Breast epithelium (tissue), 3 donors: Measurements from ENCODE around the gene PDS5A.
"Not testable (repeated sequence)": the region's sequence is repeated elsewhere in the genome, so short reads cannot be mapped to it uniquely, and the experiment has no call there.

ENCODE experiments used
- POLR2AphosphoS5 ChIP-seq, 3 donors: sonication (generic); formaldehyde crosslinking; IDR thresholded peaks; one replicate each; pipeline ENCODE4 v1.6.1; 2017; ENCODE audit warnings: antibody characterized with exemption in 3 of 3
- TF ChIP-seq, protein P1 (sequence below), 3 donors: fragments of 450-650 bp; IDR thresholded peaks; one replicate each; pipeline ENCODE4 v1.5.1; 2016 to 2017; ENCODE audit warnings: antibody characterized with exemption in 3 of 3, mild to moderate bottlenecking in 3 of 3, moderate library complexity in 3 of 3

DNA sequence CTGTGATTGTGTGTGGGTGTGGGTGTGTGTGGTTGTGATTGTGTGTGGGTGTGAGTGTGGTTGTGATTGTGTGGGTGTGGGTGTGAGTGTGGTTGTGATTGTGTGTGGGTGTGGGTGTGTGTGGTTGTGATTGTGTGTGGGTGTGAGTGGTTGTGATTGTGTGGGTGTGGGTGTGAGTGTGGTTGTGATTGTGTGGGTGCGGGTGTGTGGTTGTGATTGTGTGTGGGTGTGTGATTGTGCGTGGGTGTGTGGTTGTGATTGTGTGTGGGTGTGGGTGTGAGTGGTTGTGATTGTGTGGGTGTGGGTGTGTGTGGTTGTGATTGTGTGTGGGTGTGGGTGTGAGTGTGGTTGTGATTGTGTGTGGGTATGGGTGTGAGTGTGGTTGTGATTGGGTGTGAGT is 163.9 kb downstream of the PDS5A start:
- TF ChIP-seq, protein P1, sequence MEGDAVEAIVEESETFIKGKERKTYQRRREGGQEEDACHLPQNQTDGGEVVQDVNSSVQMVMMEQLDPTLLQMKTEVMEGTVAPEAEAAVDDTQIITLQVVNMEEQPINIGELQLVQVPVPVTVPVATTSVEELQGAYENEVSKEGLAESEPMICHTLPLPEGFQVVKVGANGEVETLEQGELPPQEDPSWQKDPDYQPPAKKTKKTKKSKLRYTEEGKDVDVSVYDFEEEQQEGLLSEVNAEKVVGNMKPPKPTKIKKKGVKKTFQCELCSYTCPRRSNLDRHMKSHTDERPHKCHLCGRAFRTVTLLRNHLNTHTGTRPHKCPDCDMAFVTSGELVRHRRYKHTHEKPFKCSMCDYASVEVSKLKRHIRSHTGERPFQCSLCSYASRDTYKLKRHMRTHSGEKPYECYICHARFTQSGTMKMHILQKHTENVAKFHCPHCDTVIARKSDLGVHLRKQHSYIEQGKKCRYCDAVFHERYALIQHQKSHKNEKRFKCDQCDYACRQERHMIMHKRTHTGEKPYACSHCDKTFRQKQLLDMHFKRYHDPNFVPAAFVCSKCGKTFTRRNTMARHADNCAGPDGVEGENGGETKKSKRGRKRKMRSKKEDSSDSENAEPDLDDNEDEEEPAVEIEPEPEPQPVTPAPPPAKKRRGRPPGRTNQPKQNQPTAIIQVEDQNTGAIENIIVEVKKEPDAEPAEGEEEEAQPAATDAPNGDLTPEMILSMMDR (IDR thresholded peaks at IDR 0.05), result not testable (repeated sequence)
- TF ChIP-seq POLR2AphosphoS5 (IDR thresholded peaks at IDR 0.05), result not testable (repeated sequence)
